Measurements from ENCODE around the gene NTS.

Gene NTS

GRCh38 chr12:85923767-85924331 lies 49.8 kb downstream of the NTS start:
- DNase-seq (ENCODE audit: low spot score) = no peak

DNA sequence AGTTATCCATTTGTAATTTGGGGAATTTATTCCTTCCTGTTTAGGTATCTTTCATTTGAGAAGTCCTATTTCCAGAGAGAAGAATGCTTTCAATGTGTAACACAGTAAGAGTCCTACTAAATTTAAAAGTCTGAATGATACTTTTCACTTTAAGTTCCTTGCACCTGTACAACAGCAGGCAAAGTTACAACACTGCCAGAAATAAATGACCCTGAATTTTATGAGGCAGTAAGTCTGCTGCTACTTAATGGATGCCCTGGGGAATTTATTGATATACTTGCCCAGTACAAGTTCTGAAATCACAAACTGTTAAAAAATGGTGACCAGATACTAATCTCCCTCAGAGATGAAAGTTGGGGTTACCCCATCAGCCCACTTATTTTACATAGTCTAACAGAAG lies 53.1 kb downstream of the NTS start:
- DNase-seq (ENCODE audit: low spot score) = no peak

Data from CD4-positive, alpha-beta T cell treated with Interleukin-15 for 4 hours (primary cell).